Left forelimb (tissue), 1 donor: Measurements from ENCODE around the gene RHBDL1.

Experiments used
- DNase-seq: peaks from one replicate; pipeline ENCODE4 v3.0.0-alpha.2; 2018; ENCODE audit warnings: low spot score

Gene RHBDL1

DNA sequence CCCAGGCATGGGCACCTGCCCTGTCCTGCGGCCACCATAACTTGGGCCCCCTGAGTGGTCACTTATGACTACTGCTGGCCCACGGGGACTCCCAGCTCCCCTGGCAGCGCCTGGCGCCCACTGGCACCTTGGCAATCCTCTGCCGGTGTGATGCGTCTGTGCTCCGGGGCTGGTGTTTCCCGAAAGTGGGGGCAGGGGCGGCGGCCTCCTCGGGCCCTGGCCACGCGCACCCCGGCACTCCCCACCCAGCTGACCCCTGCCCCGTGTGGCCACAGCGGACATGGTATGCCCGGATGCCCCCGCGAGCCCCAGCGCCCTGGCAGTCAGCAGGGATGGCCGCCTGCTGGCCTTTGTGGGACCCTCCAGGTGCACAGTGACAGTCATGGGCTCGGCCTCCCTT is 18.0 kb upstream of the RHBDL1 start:
- DNase-seq: no peak

DNA sequence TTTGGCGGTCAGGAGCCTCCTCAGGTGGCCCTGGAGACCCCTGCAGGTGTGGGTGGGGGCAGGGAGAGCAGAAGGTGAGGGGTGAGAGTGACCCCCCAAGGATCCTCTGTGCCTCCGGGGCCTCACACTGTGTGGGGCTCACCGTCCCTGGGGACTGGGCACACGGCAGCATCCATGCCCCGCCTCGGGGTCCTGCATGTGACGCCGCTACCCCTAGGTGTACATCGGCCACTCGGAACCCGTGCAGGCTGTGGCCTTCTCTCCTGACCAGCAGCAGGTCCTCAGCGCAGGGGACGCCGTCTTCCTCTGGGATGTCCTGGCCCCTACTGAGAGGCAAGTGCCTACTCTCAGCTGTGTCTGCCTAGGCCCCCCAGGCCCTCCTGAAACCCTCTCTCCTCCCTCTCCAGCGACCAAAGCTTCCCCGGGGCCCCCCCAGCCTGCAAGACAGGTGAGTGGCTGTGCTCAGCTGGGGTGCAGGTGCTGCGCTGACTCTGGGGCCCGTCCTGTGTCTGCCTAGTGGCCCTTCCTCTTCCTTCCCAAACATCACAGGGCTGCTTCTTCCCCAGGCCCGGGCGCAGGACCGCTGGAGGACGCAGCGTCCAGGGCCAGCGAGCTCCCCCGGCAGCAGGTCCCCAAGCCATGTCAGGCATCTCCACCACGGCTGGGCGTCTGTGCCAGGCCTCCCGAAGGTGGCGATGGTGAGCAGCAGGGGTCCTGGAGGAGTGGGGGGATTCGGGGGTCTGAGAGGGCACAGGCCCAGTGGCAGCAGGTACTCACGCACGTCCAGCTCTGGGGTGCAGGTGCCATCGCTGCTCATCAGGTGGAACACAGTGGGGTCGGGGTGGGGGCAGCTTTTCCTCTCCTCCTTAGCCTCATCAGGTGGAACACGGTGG is 16.5 kb upstream of the RHBDL1 start:
- no peak for DNase-seq

DNA sequence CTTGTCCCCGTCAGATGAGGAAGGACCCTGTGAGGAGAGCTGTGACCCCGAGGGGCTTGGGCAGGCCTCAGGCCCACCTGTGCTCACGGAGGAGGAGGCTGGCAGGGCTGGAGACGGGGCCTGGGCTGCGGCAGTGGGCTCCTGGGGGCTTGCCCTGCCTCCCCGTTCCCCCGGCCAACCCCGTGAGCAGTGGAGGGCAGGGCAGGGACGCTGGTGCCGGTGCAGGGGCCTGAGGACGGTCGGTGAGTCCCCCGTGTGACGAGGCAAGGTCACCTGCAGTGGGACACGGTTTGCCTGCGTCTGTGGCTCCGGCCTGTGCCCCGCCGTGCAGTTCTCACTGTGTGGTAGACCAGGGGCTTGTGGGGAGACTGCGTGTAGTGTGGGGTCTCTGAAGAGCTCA is 15.9 kb upstream of the RHBDL1 start:
- DNase-seq: no peak

- no peak for DNase-seq
Observed at GRCh38 chr16:660132-660458, 15.4 kb upstream of the RHBDL1 start.

DNA sequence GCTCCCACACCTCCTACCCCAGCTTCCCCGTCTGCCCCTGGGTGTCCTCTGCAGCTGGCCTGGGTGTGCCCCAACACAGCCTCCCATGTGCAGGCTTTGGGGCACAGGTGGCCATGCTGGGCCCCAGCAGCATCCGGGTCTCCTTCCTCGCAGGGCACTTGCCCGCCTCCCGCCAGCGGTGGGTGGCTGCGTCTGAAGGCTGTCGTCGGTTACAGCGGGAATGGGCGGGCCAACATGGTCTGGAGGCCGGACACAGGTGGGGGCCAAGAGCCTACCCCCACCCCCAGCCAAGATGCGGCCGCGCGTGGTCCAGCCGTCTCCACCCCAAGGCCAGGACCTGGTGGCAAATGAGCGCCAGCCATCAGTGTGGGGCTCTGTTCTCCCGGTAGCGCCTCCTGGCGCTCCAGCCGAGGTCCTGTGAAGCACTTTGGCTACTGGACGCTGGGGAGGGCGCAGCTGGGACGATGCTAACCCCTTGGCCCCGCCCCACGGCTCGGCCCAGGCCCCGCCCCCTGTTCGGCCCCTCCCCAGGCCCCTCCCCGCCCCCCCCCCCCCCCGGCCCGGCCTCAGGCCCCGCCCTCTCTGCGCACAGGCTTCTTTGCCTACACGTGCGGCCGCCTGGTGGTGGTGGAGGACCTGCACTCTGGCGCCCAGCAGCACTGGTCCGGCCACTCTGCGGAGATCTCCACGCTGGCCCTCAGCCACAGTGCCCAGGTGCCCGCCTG is 14.8 kb upstream of the RHBDL1 start:
- DNase-seq: peak; percentile 85

GRCh38 chr16:661184-661821 is 14.2 kb upstream of the RHBDL1 start:
- DNase-seq: no peak

- DNase-seq: no peak
Observed at GRCh38 chr16:662095-662494, 13.4 kb upstream of the RHBDL1 start.

- no peak for DNase-seq
Observed at GRCh38 chr16:662597-662996, 12.9 kb upstream of the RHBDL1 start.

DNA sequence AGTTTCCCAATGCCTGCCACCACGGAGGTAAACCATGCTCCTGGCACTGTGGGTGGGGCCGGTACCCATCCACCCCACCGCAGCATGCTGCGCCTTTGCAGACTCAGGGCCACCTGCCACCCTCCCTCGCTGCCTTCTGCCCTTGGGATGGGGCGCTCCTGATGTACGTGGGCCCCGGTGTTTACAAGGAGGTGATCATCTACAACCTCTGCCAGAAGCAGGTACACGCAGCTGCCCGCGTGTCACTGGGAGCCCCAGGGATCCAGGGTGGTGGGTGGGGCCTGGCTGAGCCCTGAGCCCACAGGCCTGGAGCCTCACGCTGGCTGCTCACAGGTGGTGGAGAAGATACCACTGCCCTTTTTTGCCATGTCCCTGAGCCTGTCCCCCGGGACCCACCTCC is 8.9 kb upstream of the RHBDL1 start:
- no peak for DNase-seq

- DNase-seq: no peak
Observed at GRCh38 chr16:667113-667779, 8.2 kb upstream of the RHBDL1 start.

DNA sequence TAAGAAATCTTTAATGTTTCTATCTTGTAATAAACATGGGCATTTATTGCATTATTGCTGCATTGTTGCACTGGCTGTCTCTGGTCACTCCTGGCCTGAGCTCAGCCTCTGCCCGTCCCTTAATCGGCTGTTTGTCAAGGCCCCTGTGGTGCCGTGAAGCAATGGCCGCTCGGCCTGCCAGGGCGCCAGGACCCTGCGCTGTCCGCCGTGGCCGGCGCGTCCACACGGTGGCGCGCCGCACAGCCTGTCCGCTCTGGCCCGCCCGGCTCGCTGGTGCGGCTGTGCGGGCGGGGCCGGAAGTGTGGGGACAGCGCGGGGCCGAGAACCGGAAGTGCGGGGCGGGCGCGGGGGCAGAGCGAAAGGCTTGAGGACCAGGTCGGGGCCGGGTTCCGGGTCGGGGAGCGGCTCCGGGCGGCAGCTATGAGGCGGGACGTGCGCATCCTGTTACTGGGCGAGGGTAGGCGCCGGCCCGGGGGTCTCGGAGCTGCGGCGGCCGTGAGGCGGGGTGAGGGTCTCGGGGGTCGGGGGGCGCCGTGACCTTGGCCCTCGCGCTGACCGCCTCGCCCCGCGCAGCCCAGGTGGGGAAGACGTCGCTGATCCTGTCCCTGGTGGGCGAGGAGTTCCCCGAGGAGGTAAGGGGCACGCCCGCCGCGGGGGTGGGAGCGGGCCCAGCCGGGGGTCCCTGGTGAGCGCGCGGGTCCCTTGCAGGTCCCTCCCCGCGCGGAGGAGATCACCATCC is 7.5 kb upstream of the RHBDL1 start, which contains the start of gene RHOT2:
Gene RHOT2 (plus strand): TSS at position 353 of the 739 bp plus-strand sequence. CDS start 68 bp downstream, at position 421.
- peak; percentile 95 for DNase-seq

DNA sequence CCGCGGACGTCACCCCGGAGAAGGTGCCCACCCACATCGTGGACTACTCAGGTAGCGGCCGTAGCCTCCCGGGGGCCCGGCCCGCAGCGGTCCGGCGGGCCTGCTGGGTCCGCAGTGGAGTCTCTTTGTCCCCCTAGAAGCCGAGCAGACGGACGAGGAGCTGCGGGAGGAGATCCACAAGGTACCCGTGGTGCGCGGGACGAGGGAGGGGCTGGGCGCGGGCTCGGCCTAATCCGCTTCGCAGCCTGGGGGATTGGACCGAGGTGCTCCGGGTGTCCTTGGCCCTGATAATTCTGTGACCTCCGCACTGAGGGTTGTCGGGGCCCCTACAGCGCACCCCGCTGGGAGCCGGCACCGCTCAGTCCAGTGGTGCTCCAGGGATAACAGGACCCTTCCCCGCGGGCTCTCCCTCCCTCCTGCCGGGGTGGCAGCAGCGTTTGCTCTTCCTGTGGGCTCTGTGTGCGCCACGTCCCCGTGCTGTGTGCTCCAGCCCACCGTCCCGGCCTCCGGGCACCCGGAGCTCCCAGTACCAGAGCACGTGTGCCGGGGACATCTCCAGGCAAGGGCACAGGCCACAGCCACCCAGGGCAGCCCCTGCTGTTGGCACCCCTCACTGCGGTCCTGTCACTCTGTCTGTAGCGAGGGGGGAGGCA is 6.8 kb upstream of the RHBDL1 start:
- DNase-seq: no peak

DNA sequence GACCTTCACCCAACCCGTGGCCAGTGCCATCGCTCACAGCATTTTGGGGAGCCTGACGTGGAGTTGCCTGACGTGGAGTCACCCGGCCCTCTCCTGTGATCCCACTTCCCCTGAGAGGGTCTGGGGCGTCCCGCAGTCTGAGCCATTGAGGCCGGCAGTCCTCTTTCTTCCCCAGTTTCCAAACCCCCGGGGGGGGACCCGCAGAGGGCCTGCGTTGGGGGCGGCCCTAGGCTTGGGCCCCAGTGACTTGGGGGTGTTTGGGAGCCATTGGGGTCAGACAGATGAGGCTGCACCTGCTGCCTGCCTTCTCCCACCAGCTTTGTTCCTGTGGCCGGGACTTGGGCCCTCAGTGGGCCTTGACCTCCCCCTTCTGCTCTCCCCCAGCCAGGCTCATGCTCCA is 5.8 kb upstream of the RHBDL1 start:
- no peak for DNase-seq

GRCh38 chr16:670485-671352 is 4.8 kb upstream of the RHBDL1 start:
- no peak for DNase-seq

DNA sequence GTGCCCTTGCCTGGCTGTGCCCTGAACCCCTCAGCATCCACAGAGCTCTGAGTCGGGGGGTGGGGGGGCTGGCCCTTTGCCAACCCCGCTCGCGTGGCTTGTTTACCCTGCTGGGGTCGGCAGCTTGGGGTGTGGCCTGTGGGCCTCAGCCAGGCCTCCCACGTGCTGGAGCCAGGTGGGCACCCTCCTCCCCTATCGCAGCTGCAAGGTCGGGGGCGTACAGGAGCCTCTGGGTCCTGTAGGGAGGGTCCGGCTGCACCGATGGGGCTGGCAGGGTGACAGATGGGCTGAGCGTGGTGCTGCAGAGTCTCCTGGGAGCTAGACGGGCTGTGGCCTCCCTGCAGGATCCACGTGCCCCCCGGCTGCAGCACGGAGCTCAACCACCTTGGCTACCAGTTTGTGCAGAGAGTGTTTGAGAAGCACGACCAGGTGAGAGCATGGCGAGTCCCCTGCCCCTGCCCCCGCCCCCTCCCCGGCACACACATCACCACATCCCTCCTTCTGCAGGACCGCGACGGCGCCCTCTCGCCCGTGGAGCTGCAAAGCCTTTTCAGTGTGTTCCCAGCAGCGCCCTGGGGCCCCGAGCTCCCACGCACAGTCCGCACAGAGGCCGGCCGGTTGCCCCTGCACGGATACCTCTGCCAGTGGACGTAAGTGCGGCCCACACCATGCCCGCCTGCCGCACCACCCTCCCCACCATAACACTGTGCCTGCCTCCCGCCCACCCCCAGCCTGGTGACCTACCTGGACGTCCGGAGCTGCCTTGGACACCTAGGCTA is 3.9 kb upstream of the RHBDL1 start:
- DNase-seq: no peak

- DNase-seq: no peak
Observed at GRCh38 chr16:672371-672770, 3.1 kb upstream of the RHBDL1 start.

DNA sequence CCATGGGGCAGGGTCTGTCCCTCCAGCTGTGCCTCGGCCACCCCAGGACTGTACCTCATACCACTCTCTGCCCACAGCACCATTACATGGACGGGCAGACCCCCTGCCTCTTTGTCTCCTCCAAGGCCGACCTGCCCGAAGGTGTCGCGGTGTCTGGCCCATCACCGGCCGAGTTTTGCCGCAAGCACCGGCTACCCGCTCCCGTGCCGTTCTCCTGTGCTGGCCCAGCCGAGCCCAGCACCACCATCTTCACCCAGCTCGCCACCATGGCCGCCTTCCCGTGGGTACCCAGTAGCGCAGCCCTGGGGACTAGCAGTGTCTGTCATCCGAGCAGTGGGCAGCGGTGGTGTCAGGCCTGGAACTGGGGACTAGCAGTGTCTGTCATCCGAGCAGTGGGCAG is 2.6 kb upstream of the RHBDL1 start:
- DNase-seq: no peak

GRCh38 chr16:673399-673991 is 2.0 kb upstream of the RHBDL1 start:
- DNase-seq: no peak
